HG03060 (cell line): ENCODE measurements around the gene U2AF1.
"Not testable (repeated sequence)": the region's sequence is repeated elsewhere in the genome, so short reads cannot be mapped to it uniquely, and the experiment has no call there.

Experiments
- ATAC-seq: cut with Tn5 transposase; IDR thresholded peaks from one replicate; pipeline ENCODE4 v1.9.1; 2021; ENCODE audit warnings: low read depth, moderate number of reproducible peaks; ENCODE audit not compliant: unreplicated experiment

The U2AF1 gene, protein sequence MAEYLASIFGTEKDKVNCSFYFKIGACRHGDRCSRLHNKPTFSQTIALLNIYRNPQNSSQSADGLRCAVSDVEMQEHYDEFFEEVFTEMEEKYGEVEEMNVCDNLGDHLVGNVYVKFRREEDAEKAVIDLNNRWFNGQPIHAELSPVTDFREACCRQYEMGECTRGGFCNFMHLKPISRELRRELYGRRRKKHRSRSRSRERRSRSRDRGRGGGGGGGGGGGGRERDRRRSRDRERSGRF

GRCh38 chr21:43106965-43107793, at the start of gene U2AF1:
TSS of gene U2AF1 (minus strand) at chr21:43107570. CDS start at chr21:43107494, 76 bp downstream.
- ATAC-seq = peak; percentile 37

- not testable (repeated sequence) for ATAC-seq
Observed at GRCh38 chr21:43153601-43154000, 46.2 kb upstream of the U2AF1 start.

GRCh38 chr21:43149344-43149743, 42.0 kb upstream of the U2AF1 start:
- ATAC-seq = not testable (repeated sequence)

- not testable (repeated sequence) for ATAC-seq
Observed at GRCh38 chr21:43147999-43148398, 40.6 kb upstream of the U2AF1 start.

DNA sequence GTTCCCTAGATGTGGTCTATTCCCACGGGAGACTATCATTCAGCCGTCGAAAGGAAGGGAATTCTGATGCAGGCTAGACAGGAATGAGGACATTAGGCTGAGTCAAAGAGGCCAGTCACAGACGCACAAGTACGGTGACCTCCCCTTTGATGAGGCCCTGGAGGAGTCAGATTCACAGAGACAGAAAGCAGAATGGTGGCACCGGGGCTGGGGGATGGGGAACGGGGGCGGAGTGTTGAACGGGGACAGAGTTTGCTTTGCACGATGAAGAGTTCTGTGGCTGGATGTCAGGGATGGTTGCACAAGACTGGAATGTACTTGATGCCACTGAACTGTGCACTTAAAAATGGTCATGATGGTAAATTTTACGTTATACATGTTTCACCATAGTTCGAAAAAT, 39.3 kb upstream of the U2AF1 start:
- ATAC-seq = not testable (repeated sequence)

GRCh38 chr21:43141407-43141806, 34.0 kb upstream of the U2AF1 start:
- not testable (repeated sequence) for ATAC-seq

GRCh38 chr21:43138944-43139343, 31.6 kb upstream of the U2AF1 start:
- ATAC-seq = not testable (repeated sequence)

GRCh38 chr21:43134520-43134919, 27.1 kb upstream of the U2AF1 start:
- ATAC-seq = not testable (repeated sequence)

DNA sequence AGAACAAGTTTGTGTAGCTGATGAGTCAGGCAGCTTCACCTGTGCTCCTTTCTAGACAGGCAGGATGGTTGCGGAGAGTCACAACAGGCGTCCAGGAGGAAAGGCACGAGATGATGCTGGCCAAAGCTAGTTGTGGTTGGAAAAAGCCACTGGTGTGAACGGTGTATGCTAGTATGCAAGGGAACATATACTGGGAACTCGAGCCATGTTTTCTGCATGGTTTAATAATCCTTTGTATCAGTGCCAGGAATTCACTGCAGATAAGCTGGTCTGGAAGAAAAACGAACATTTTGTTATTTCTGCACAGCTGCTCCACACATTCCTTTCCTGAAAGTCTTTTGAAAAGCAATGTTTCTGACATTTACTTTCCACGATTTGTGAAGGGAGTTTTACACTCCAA, 22.7 kb upstream of the U2AF1 start:
- not testable (repeated sequence) for ATAC-seq

DNA sequence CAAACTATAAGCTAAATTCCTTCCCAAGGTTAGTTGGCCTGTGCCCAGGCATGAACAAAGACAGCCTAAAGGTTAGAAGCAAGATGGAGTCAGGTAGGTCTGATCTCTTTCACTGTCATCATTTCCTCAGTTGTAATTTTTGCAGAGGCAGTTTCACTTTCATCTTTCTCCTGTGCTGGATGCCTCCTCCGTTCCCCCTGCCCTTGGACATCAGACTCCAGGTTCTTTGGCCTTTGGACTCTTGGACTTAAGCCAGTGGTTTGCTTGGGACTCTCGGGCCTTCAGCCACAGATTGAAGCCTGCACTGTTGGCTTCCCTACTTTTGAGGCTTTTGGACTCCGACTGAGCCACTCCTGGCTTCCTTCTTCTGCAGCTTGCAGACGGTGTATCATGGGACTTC, 8.6 kb upstream of the U2AF1 start:
- ATAC-seq = not testable (repeated sequence)

DNA sequence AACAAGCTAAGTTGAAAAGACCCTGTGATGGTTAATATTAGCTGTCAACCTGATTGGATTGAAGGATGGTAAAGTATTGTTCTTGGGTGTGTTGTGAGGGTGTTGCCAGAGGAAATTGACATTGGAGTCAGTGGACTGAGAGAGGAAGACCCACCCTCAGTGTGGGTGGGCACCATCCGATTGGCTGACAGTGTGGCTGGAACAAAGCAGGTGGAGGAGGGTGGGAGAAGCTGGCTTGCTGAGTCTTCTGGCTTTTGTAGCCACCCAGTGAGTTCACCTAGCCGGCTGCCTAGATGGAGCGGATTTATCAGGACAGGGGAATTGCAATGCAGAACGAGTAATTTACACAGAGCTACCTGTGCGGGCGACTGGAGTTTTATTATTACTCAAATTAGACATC, 7.1 kb upstream of the U2AF1 start:
- ATAC-seq = not testable (repeated sequence)

DNA sequence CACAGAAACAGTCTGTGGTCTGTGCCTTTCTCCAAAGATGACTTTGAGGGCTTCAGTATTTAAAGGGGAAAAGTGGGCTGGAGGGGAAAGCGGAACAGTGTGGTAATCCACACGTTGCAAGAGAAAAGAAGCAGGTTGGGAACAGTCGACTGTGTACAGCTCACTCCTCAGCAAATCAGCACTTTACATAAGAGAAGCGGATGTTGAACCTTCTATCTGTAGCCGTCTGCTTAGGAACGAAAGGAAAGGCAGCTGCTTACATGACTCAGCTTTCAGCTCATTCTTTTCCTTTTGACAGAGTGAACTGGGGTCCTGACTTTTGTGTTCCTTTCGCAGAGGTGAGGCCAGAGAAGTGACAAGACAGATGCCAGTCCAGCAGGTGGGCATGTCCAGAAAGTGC, 1.6 kb upstream of the U2AF1 start:
- not testable (repeated sequence) for ATAC-seq

GRCh38 chr21:43108177-43108576, 807 bp upstream of the U2AF1 start:
- ATAC-seq = not testable (repeated sequence)

DNA sequence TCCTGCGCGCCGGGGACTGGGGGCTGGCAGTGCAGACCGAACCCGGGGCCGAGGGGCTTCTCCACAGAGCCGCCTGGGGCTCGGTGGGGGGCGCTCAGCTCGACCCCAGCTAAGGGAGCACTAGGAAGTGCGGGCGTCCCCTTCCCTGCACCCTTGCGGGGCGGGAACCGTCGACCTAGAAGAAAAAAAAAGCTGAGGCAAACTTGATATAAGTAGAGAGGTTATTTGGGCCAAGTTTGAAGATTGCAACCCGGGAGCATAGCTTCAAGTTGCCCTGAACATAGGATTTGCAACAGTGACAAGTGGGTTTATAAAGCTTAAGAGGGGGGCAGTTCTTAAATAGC, 396 bp upstream of the U2AF1 start:
- not testable (repeated sequence) for ATAC-seq

DNA sequence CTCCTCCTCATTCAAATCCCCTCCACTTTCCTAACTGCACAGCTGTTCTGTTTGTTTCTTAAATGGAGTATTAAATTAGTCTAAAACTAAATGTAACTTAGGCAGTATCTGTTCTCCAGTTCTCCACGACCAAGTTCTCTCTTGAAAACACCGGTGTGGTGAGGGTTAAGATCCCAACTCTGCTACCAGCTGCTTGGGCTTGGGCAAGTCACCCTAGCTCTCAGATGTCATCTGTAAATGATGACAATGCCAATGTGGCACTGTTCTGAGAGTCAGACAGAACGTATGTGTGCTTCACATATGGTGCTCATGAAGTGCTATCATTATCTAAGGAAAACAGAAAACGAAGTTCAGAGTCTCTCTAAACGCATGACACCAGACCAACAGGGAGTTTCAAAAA, 2.7 kb downstream of the U2AF1 start:
- not testable (repeated sequence) for ATAC-seq

- ATAC-seq = not testable (repeated sequence)
Observed at GRCh38 chr21:43102281-43102680, 5.1 kb downstream of the U2AF1 start.

GRCh38 chr21:43101676-43102075, 5.7 kb downstream of the U2AF1 start:
- not testable (repeated sequence) for ATAC-seq

- not testable (repeated sequence) for ATAC-seq
Observed at GRCh38 chr21:43101000-43101399, 6.4 kb downstream of the U2AF1 start.

GRCh38 chr21:43091979-43092614, 15.3 kb downstream of the U2AF1 start:
- ATAC-seq = not testable (repeated sequence)

DNA sequence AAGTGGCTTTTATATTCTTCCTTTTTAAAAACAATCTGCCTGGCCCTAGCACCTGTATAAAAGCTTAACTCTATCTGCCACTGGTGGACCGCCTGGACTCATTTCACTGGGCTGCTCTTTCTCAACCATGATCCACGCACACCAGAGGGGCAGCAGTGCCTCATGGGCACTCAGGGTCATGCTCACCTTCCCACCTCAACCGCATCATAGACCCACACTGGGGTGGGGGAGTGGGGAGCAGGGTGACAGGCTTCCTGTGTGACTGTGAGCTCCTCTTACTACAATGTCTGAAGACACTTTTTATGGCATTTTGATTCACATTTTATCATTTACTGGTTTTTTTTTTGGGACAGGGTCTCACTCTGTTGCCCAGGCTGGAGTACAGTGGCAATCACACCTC, 16.4 kb downstream of the U2AF1 start:
- not testable (repeated sequence) for ATAC-seq

- not testable (repeated sequence) for ATAC-seq
Observed at GRCh38 chr21:43089463-43089862, 17.9 kb downstream of the U2AF1 start.
